ENCODE measurements around the gene SFXN4. TPM values are rescaled to one million over a fixed set of nuclear protein-coding genes. Genes with fewer than 3 reads are reported as not detected.
A peak's percentile ranks its signal among the peaks of the same experiment; 100 is the strongest.

Gene SFXN4
- total RNA-seq, 2 donors from 2014 or later = 20.5 to 32.0 TPM

DNA sequence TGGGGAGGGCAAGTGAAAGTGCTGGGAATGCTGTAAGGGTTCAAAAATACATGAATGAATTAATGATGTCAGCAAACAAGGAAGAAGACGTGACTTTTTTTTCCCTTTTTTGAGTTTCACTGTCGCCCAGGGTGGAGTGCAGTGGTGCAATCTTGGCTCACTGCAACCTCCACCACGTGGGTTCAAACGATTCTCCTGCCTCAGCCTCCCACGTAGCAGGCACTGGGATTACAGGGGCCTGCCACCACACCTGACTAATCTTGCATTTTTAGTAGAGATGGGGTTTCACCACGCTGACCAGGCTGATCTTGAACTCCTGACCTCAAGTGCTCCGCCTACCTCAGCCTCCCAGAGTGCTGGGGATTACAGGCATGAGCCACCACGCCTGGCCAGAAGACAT, 31.6 kb downstream of the SFXN4 start:
- Histone ChIP-seq H3K27me3 (no peaks in the 10 kb centered on the region), H3K27ac (no peak overlapping the region), H3K4me3 (no peak overlapping the region), H3K9me3 (no peaks in the 10 kb centered on the region), H3K36me3 (replicated peaks in 1 of 2; ENCODE audit: insufficient read depth in 1 of 2, low read depth in 2 of 2) (no peaks in the 10 kb centered on the region), H3K4me1 (no peaks in the 10 kb centered on the region)
- TF ChIP-seq CTCF (IDR thresholded peaks at IDR 0.05) (no peak), POLR2A (IDR thresholded peaks at IDR 0.05) (no peak)
- DNase-seq (no peak), ATAC-seq (no peak)
- 75 to 91% methylated on average over 8 of the region's 8 CpGs for WGBS, 2 donors
- intact Hi-C loops (cut with DNase I) = no loop called here

- H3K4me1 ChIP-seq = no peaks in the 10 kb centered on the region
- no peaks in the 10 kb centered on the region for H3K27me3 ChIP-seq
- intact Hi-C loops (cut with DNase I) = no loop called here
- WGBS, 2 donors = 82 to 87% methylated on average over 7 to 14 of the region's 14 CpGs
- no peaks in the 10 kb centered on the region for H3K36me3 ChIP-seq (replicated peaks in 1 of 2; ENCODE audit: insufficient read depth in 1 of 2, low read depth in 2 of 2)
- no peaks in the 10 kb centered on the region for H3K9me3 ChIP-seq
- no peak overlapping the region for H3K27ac ChIP-seq
- no peak overlapping the region for H3K4me3 ChIP-seq
- no peak for ATAC-seq
- DNase-seq = no peak
- TF ChIP-seq CTCF (IDR thresholded peaks at IDR 0.05) (no peak), POLR2A (IDR thresholded peaks at IDR 0.05) (no peak)
Observed at GRCh38 chr10:119132521-119133345, 32.8 kb downstream of the SFXN4 start.

- Histone ChIP-seq H3K27me3 (no peaks in the 10 kb centered on the region), H3K27ac (peak overlapping the region in 2 of 4 donors; percentile 9 to 47), H3K4me3 (no peak overlapping the region), H3K9me3 (no peaks in the 10 kb centered on the region), H3K4me1 (no peaks in the 10 kb centered on the region), H3K36me3 (replicated peaks in 1 of 2; ENCODE audit: insufficient read depth in 1 of 2, low read depth in 2 of 2) (no peaks in the 10 kb centered on the region)
- 56 to 69% methylated on average over 10 of the region's 10 CpGs for WGBS, 2 donors
- DNase-seq (peak in 1 of 4 donors; percentile 27), ATAC-seq (no peak)
- intact Hi-C loops (cut with DNase I) = no loop called here
- TF ChIP-seq POLR2A (IDR thresholded peaks at IDR 0.05) (no peak), CTCF (IDR thresholded peaks at IDR 0.05) (no peak)
Observed at GRCh38 chr10:119131512-119132240, 33.8 kb downstream of the SFXN4 start.

DNA sequence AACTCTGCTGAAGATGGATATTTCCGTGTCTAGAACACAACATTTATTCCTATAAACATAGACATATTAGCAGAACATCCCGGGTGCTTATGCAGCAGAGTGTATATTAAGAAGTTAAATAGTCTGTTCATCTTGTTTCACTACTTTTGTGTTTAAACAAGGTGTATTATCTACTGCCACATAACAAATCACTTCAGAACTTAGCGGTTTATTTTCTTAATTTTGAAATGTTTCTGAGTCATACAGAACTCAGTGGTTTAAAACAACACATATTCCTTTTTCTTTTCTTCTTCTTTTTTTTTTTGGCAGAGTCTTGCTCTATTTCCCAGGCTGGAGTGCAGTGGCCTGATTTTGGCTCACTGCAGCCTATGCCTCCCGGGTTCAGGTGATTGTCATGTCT, 35.8 kb downstream of the SFXN4 start:
- intact Hi-C loops (cut with DNase I) = no loop called here
- H3K9me3 ChIP-seq = no peaks in the 10 kb centered on the region
- no peak for DNase-seq
- peaks cover 0 to 2% of the 10 kb centered on the region in 2 donors for H3K36me3 ChIP-seq (replicated peaks in 1 of 2; ENCODE audit: insufficient read depth in 1 of 2, low read depth in 2 of 2)
- WGBS, 2 donors = 76 to 89% methylated on average over 4 of the region's 4 CpGs
- no peak for TF ChIP-seq POLR2A (IDR thresholded peaks at IDR 0.05)
- no peak for TF ChIP-seq CTCF (IDR thresholded peaks at IDR 0.05)
- no peak overlapping the region for H3K27ac ChIP-seq
- no peak for ATAC-seq
- H3K4me3 ChIP-seq = no peak overlapping the region
- H3K4me1 ChIP-seq = no peaks in the 10 kb centered on the region
- no peaks in the 10 kb centered on the region for H3K27me3 ChIP-seq

Measured in body of pancreas (tissue), 4 donors.